Heart left ventricle (tissue), 13 donors: Measurements from ENCODE around the gene DSCAML1.

ENCODE experiments used
- POLR2A ChIP-seq, 2 donors: fragments of 450-650 bp; IDR thresholded peaks; one replicate each; pipeline ENCODE4 v1.6.1; 2017; ENCODE audit warnings: antibody characterized with exemption in 2 of 2, mild to moderate bottlenecking in 2 of 2, moderate library complexity in 2 of 2
- TF ChIP-seq, protein P1 (sequence below), 12 donors: fragments of 200-600 bp; sonication (generic) in 4 of 12; IDR thresholded peaks; one replicate each; pipeline versions ENCODE4 v1.5.0 to v1.8.0; 2018 to 2022; ENCODE audit warnings: antibody characterized with exemption in 12 of 12, mild to moderate bottlenecking in 5 of 12
- donor health status: ischemic (EF 13 %, LVEDD 7.1; RV severe dilation, severe dysfunction).
- donor health status: DM: no; HTN: yes; CAD: no.
- donor health status: DM: no; HTN: no; CAD: no.
- donor health status: ischemic (EF 25% LVEDD 6.9; RV normal size, moderate dysfunction).
- donor health status: ischemic (EF 25% LVEDD 5.7; RV mildly dilated, moderate dysfunction).
- donor health status: ischemic (EF 35%, LVEDD 5.7; RV mildly dilated, moderate dysfunction).
- donor health status: nonischemic (EF 11% LVEDD 7.7; RV severe dilation, severe dysfunction).
- donor health status: DM: yes; HTN: yes; CAD: no.
- donor health status: PGD.
- donor health status: ischemic (EF 29% LVEDD 5.4; RV normal size, mild dysfunction).
- donor health status: nonischemic (EF 23%, LVEDD 6.1; RV moderate dilation, normal function).

DNA sequence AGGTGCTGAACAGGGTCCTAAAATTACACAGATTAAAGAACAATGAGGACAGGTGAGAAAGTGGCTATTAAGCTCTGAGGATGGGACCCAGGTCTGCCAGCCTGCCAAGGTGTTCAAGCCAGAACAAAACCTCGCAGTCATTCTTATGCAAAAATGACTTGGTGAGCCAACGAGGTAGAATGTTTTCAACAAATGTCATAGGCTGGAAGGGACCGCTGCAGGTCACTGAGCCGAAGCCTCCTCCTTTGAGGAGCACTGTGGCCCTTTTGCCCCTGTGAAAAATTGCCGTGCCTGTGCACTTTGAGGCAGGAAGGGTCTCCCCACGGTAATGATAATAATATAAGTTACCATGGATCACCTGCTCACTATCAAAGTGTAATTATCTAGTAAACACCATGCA is 216.2 kb downstream of the DSCAML1 start:
- TF ChIP-seq, protein P1, sequence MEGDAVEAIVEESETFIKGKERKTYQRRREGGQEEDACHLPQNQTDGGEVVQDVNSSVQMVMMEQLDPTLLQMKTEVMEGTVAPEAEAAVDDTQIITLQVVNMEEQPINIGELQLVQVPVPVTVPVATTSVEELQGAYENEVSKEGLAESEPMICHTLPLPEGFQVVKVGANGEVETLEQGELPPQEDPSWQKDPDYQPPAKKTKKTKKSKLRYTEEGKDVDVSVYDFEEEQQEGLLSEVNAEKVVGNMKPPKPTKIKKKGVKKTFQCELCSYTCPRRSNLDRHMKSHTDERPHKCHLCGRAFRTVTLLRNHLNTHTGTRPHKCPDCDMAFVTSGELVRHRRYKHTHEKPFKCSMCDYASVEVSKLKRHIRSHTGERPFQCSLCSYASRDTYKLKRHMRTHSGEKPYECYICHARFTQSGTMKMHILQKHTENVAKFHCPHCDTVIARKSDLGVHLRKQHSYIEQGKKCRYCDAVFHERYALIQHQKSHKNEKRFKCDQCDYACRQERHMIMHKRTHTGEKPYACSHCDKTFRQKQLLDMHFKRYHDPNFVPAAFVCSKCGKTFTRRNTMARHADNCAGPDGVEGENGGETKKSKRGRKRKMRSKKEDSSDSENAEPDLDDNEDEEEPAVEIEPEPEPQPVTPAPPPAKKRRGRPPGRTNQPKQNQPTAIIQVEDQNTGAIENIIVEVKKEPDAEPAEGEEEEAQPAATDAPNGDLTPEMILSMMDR (IDR thresholded peaks at IDR 0.05): no peak
- no peak for TF ChIP-seq POLR2A (IDR thresholded peaks at IDR 0.05)
